Tibial nerve (tissue), 4 donors: ENCODE results near the gene INPP5A.

ENCODE experiments used
- EP300 ChIP-seq, 2 donors: sonication (generic); formaldehyde crosslinking; IDR thresholded peaks; one replicate each; pipeline ENCODE4 v1.6.1; 2017; ENCODE audit warnings: antibody characterized with exemption in 2 of 2, mild to moderate bottlenecking in 1 of 2
- POLR2A ChIP-seq, 2 donors: fragments of 450-650 bp; IDR thresholded peaks; one replicate each; pipeline ENCODE4 v1.6.1; 2017; ENCODE audit warnings: antibody characterized with exemption in 2 of 2, mild to moderate bottlenecking in 2 of 2, moderate library complexity in 2 of 2
- TF ChIP-seq, protein P1 (sequence below), 5 experiments: fragments of 200-600 bp in 3 of 5; fragments of 450-650 bp in 2 of 5; sonication (generic) in 3 of 5; IDR thresholded peaks; one replicate each; pipeline ENCODE4 v1.5.1; 2016 to 2019; ENCODE audit warnings: antibody characterized with exemption in 5 of 5, mild to moderate bottlenecking in 3 of 5, moderate library complexity in 2 of 5

DNA sequence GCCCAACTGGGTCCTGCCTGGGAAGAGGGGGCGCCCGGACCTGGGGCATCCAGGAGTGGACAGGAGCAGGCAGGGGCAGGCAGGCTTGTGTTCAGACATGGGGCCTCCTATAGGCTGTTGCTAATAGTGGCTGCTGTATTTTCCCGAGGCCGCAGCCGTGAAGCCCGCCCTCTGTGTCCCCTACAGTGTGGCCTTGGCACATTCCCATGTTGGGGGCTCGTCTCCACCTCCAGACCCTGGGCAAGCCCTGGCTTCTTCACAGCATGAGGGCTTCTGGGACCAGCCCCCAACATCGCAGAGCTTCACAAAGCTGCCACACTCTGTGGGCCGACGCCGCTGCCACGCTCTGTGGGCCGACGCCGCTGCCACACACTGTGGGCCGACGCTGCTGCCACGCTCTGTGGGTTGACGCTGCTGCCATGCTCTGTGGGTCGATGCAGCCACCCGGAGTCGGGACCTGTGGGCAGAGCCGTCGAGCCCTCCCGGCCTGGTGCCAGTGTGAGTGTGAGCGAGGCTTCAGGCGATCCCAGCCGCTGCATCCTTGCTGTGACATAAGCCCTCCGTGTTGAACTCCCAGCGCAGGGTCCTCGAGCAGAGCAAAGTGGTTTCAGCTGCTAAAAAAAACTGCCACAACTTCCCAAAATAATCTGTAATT lies 109.0 kb downstream of the INPP5A start:
- no peak for TF ChIP-seq EP300 (IDR thresholded peaks at IDR 0.05)
- TF ChIP-seq, protein P1, sequence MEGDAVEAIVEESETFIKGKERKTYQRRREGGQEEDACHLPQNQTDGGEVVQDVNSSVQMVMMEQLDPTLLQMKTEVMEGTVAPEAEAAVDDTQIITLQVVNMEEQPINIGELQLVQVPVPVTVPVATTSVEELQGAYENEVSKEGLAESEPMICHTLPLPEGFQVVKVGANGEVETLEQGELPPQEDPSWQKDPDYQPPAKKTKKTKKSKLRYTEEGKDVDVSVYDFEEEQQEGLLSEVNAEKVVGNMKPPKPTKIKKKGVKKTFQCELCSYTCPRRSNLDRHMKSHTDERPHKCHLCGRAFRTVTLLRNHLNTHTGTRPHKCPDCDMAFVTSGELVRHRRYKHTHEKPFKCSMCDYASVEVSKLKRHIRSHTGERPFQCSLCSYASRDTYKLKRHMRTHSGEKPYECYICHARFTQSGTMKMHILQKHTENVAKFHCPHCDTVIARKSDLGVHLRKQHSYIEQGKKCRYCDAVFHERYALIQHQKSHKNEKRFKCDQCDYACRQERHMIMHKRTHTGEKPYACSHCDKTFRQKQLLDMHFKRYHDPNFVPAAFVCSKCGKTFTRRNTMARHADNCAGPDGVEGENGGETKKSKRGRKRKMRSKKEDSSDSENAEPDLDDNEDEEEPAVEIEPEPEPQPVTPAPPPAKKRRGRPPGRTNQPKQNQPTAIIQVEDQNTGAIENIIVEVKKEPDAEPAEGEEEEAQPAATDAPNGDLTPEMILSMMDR (IDR thresholded peaks at IDR 0.05), result no peak
- no peak for TF ChIP-seq POLR2A (IDR thresholded peaks at IDR 0.05)
